Left forelimb (tissue), 1 donor: ENCODE results near the gene PDE6B.
"Not testable (repeated sequence)": the region's sequence is repeated elsewhere in the genome, so short reads cannot be mapped to it uniquely, and the experiment has no call there.

ENCODE experiments used
- DNase-seq: peaks from one replicate; pipeline ENCODE4 v3.0.0-alpha.2; 2018; ENCODE audit warnings: low spot score

The PDE6B gene

GRCh38 chr4:622071-622995 lies 3.0 kb upstream of the PDE6B start:
- DNase-seq, result peak; percentile 61

- peak; percentile 59 for DNase-seq
Observed at GRCh38 chr4:622996-623913, 2.1 kb upstream of the PDE6B start.

- peak; percentile 28 for DNase-seq
Observed at GRCh38 chr4:623914-624566, 1.3 kb upstream of the PDE6B start.

DNA sequence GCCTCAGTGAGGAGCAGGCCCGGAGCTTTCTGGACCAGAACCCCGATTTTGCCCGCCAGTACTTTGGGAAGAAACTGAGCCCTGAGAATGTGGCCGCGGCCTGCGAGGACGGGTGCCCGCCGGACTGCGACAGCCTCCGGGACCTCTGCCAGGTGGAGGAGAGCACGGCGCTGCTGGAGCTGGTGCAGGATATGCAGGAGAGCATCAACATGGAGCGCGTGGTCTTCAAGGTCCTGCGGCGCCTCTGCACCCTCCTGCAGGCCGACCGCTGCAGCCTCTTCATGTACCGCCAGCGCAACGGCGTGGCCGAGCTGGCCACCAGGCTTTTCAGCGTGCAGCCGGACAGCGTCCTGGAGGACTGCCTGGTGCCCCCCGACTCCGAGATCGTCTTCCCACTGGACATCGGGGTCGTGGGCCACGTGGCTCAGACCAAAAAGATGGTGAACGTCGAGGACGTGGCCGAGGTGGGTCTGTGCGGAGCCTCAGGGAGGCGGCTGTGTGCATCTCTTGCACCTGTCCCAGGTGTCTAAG lies 323 bp downstream of the PDE6B start:
- peak; percentile 53 for DNase-seq

DNA sequence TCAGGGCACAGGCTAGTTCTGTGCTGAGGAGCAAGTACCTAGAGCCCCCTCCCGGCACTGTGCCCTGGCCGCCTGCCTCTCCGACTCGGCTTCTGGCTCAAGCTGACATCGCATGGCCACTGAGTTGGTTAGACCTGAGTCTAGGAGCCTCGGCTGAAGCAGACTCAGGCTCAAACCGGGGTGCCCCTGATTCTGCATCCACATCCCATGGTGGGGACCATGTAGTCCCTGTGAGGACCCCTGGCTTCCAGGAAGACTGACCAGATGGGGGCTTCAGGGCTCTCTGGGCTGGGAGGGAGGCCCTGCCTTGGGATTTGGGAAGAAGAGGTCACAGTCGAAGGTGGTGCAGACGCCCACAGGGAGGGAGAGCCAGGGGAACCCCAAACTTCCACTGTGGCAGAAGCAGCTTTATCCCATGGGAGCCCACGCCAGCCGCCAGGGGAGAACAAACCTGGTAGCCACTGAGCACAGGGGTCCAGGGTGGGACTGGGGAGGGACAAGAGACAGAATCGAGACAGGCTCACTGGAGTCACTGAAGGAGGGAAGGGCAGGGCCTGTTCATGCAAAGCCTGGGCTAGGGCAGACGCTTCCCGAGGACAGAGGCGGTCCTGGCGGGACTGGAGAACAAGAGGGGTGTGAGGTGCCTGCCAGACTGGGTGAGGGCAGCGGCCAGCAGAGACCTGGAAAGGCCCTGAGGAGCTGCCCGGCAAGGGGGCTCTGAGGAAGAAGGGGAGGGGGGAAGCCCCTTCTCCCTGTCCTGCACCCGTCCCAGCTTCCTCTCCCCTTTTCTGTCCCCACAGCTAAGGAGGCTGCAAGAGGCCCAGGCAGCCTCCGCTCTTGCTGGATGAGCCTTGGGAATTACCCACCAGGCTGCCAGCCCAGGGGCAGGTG lies 1.1 kb downstream of the PDE6B start:
- DNase-seq, result peak; percentile 55

GRCh38 chr4:627347-628125 lies 2.2 kb downstream of the PDE6B start:
- peak; percentile 60 for DNase-seq

DNA sequence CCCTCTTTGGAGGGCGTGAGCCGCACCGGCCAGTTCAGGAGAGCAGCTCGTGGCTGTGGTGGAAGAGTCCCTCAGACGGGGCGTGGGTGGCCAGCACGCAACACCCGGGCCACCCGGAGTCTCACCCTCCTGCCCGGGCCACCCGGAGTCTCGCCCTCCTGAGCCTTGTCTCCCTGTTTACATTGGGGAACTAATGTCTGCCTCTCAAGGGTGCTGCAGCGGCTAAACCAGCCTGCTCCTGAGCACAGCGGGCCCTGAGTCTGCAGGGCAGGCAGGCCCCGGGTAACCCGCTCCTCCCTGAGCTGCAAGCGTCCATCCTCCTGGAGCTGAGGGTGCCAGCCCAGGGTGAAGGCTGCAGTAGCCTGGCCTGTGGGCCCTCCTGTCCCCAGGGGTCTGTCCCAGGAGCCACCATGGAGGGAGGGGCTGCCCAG lies 3.0 kb downstream of the PDE6B start:
- DNase-seq, result peak; percentile 59

DNA sequence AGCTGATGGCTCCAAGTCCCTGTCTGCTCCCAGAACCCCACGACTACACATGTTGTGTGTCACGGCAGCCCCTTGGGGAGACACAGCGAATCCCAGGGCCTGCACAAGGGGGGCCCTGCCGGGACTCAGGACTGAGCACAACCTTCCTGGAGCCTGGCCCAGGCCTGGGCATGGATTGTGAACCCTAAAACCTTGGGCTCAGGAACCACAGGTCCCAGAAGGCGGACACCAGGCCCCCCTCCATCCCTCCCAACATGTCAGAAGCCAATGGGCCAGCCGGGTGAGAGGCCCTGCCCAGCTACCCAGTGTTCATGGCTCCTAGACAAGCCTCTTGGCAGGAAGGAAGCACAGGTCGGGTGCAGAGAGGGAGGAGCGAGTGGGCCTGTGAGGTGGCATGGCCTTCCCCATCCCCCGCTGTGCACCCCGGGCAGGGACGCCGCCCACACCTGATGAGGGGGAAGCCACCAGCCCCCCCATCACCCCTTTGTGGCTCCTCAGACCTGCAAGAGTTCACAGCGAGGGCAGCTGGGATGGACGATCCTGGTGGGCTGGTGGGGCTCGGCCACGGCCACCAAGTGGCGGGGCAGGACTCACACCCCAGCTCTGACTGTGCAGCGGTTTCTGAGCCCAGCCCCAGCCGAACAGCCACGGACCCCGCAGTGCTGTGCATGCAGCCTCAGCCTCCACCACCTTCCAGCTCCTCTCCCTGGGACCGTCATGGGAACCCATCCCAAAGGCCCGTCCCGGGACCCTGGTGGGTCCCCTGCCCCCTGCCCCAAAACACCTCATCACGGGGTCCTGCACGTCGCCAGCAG lies 3.7 kb downstream of the PDE6B start:
- peak; percentile 55 for DNase-seq

- no peak for DNase-seq
Observed at GRCh38 chr4:629636-629914, 4.2 kb downstream of the PDE6B start.

DNA sequence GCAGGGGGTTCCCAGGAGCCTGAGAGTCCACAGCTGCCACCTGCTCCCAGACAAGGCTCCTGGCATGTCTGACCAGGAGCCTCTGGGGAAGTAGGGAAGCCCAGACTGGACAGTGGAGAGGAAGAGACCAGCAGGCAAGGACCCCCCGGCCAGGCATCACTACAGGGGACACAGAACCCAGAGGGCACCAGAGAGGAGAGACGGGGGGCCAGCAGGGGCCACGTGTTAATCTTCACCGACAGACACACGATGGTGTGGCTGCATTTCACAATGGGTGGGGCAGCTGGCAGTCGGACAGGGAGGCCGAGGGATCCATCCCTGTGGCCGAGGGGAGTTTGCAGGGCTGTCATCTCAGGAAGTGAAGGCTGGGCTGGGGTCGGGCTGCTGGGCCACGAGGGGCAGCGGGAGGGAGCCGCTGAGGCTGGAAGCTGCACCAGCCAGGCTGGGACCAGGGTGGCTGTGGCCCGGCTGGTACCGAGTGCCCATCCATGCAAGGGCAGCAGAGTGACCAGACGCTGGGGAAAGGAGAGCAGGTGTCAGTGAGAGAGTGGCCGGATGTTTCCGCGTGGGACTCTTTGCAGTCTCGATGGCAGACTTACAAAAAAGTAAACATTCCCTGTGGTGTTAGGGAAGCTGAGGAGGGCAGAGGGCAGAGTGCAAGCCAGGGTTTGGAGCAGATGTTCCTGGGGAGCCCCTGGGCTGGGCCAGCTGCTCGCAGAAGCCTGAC lies 4.7 kb downstream of the PDE6B start:
- DNase-seq, result peak; percentile 56

- peak; percentile 50 for DNase-seq
Observed at GRCh38 chr4:630656-631055, 5.3 kb downstream of the PDE6B start.

- DNase-seq, result peak; percentile 51
Observed at GRCh38 chr4:632196-632790, 6.9 kb downstream of the PDE6B start.

GRCh38 chr4:632926-633325 lies 7.6 kb downstream of the PDE6B start:
- no peak for DNase-seq

GRCh38 chr4:633406-633805 lies 8.0 kb downstream of the PDE6B start:
- peak; percentile 34 for DNase-seq

DNA sequence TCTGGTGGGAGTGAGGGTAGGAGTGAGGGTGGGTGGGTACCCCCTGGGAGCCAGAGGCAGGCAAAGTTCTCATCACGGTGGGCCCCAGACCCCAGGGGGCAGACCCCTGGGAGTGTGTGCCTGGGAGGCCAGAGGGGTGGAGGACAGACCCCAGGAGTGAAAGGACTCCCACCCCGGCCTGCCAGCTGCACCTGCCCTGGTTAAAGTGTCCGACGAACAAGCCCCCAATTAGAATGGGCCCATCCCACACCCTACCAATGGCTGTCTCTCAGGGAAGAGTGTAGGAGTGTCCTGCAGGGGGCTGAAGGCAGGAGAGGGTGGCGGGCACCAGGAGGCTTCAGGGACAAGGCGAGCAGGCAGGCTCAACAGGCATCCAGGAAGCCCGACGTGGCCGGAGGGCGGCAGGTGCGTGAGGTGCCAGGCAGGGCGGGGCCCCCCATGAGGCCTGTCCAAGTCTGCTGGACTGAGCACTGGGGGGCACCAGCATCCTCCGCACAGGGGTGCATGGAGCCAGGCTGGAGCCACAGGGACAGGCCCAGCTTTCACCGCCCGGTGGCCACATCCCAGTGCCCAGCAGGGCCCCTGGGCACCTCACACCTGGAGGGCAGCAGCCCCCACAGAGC lies 8.7 kb downstream of the PDE6B start:
- peak; percentile 48 for DNase-seq

DNA sequence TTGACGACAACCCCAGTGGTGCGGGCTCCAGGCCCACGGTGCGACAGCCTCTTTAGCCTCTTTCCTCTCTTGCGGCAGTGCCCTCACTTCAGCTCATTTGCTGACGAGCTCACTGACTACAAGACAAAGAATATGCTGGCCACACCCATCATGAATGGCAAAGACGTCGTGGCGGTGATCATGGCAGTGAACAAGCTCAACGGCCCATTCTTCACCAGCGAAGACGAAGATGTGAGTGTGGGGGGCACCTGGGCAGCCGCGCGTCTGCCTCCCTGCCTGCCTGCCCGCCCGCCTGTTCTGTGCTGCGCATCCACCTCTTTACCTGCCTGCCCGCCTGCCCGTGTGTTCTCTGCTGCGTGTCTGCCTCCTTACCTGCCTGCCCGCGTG lies 9.2 kb downstream of the PDE6B start:
- DNase-seq, result peak; percentile 42

DNA sequence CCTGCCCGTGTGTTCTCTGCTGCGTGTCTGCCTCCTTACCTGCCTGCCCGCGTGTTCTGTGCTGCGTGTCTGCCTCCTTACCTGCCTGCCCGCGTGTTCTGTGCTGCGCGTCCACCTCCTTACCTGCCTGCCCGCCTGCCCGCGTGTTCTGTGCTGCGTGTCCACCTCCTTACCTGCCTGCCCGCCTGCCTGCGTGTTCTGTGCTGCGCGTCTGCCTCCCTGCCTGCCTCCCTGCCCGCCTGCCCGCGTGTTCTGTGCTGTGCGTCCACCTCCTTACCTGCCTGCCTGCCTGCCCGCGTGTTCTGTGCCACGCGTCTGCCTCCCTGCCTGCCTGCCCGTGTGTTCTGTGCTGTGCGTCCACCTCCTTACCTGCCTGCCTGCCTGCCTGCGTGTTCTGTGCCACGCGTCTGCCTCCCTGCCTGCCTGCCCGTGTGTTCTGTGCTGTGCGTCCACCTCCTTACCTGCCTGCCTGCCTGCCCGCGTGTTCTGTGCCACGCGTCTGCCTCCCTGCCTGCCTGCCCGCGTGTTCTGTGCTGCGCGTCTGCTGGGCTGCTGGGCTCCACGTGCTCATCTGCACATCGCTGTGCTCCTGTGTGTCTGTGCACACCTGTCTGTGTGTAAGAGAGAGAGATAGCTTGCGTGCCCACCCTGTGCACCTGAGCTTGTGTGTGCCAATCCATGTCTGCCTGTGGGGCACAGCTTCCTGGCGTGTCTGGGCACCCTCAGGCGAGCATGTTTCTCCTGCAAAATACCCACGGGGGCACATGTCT lies 9.9 kb downstream of the PDE6B start:
- DNase-seq, result not testable (repeated sequence)
